Endothelial cell of umbilical vein (primary cell): ENCODE results near the gene PDSS1.

Experiments
- MYC ChIP-seq: IDR thresholded peaks from one replicate; pipeline ENCODE4 v1.6.1; 2011; ENCODE audit warnings: mild to moderate bottlenecking, low read depth, low read length
- POLR2A ChIP-seq: IDR thresholded peaks from 2 replicates; pipeline ENCODE4 v1.6.1; 2012; ENCODE audit warnings: low read depth, mild to moderate bottlenecking, control low read depth, low read length

DNA sequence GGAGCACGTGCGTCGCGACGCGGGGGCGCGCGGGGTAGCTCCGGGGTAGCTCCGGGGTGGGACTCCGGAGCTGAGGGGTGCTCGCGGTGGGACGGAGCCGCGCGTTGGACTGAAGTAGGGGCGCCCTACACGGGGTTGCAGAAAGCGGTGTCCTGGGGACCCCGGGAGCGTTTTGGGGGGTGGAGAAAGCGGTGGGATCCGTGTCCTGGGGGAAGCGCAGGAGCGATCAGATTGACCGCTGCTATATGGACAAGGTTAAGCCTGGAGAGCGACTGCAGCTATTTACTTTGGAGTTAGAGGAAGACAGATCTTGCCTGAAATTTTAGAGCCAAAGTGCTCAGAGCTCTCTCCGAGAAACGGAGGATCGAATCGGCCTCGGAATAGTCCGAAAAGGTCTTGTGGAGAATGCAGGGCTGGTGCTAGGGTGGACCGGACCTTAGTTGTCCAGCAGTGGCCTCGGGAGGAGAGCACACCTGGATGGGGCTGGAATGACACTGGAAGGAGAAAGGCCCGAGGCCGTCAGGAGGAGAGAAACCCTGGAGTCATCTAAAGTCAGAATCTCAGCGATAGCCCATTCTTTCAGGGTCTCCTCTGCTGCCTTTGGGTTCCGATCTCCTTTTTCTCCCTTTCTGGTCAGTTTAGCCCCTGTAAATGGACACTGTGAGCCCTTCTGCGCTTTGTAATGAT, 564 bp downstream of the PDSS1 start:
- TF ChIP-seq MYC (no peak), POLR2A (no peak)
